Adrenal gland (tissue), 12 donors: ENCODE measurements around the gene KIAA1549. TPM values are rescaled to one million over a fixed set of nuclear protein-coding genes. Genes with fewer than 3 reads are reported as not detected.

Source experiments
- DNase-seq, 7 donors: peaks; one replicate each; pipeline ENCODE4 v3.0.0-alpha.2; 2019 to 2020
- H3K27ac ChIP-seq, 5 donors: fragments of 200-600 bp; sonication (generic) in 4 of 5; 1 replicate in 3 of 5; 2 replicates in 2 of 5; pipeline versions ENCODE4 v1.5.1 to v1.8.0; 2016 to 2020; ENCODE audit warnings: mild to moderate bottlenecking in 1 of 5
- H3K27me3 ChIP-seq: fragments of 200-600 bp; 2 replicates; pipeline ENCODE4 v1.8.0; 2021
- H3K36me3 ChIP-seq, 2 donors: fragments of 200-600 bp; replicated peaks in 1 of 2; 1 replicate in 1 of 2; 2 replicates in 1 of 2; pipeline versions ENCODE4 v1.5.1 to v1.8.0; 2018 to 2022
- H3K4me1 ChIP-seq, 2 donors: fragments of 200-600 bp; replicated peaks in 1 of 2; 1 replicate in 1 of 2; 2 replicates in 1 of 2; pipeline versions ENCODE4 v1.5.1 to v1.8.0; 2018 to 2021
- H3K4me3 ChIP-seq, 4 donors: fragments of 200-600 bp; sonication (generic) in 3 of 4; one replicate each; pipeline ENCODE4 v1.5.1; 2016 to 2018
- H3K9me3 ChIP-seq, 3 donors: fragments of 200-600 bp; sonication (generic) in 1 of 3; replicated peaks in 1 of 3; 1 replicate in 2 of 3; 2 replicates in 1 of 3; pipeline versions ENCODE4 v1.5.1 to v1.8.0; 2016 to 2021
- CTCF ChIP-seq, 6 experiments: fragments of 450-650 bp in 4 of 6; fragments of 200-600 bp in 2 of 6; sonication (generic) in 1 of 6; IDR thresholded peaks; 1 replicate in 5 of 6; 2 replicates in 1 of 6; pipeline versions ENCODE4 v1.5.1 to v1.8.0; 2016 to 2021; ENCODE audit warnings: antibody characterized with exemption in 6 of 6, mild to moderate bottlenecking in 2 of 6, moderate library complexity in 1 of 6
- POLR2A ChIP-seq, 2 donors: fragments of 450-650 bp; IDR thresholded peaks; one replicate each; pipeline ENCODE4 v1.6.1; 2017; ENCODE audit warnings: antibody characterized with exemption in 2 of 2, mild to moderate bottlenecking in 2 of 2, moderate library complexity in 1 of 2
- WGBS, 4 donors: extraction: QIAGEN DNeasy Blood & Tissue Kit in 2 of 4; methylation state at CpG; one replicate each; pipeline versions ENCODE4 v1.1.5 to v1.1.7; 2013 to 2017; 5-methylcytosine and 5-hydroxymethylcytosine counted together
- intact Hi-C, 2 donors: fragments of 100-400 bp; cut with DNase I; formaldehyde crosslinking; loops; one replicate each; pipeline versions ENCODE4 v1.14.1 to v1.15.0; 2022 to 2023
- polyA plus RNA-seq, 3 donors: library from polyadenylated mRNA; stranded (reverse); fragments of 200-250 nt in 2 of 3; fragments of 350-450 nt in 1 of 3; fragmentation: Illumina TruSeq in 1 of 3; extraction: RNeasy Lipid Tissue Mini Kit (QIAGEN cat#74804) in 1 of 3; gene quantifications; one replicate each; pipeline ENCODE4 v1.2.3, GENCODE V29; 2013 to 2014
- total RNA-seq, 9 donors: library from RNA; depleted of rRNA in 4 of 9; stranded (reverse); fragments of >200 nt in 4 of 9; fragments of 120-200 nt in 1 of 9; fragmentation: NEBNext Ultra II Directional in 1 of 9; extraction: Animal tissue kit (Norgen Biotek cat#: 25700) in 1 of 9; gene quantifications; one replicate each; pipeline versions ENCODE4 v1.1.0 to v1.2.4, GENCODE V29; 2013 to 2023
- donor health status: healthy with polysubstance abuse.
- donor health status: Bipolar disorder and iron deficiency.
- donor health status: DM: yes; HTN: yes; CAD: no.
- donor health status: DM: no; HTN: no; CAD: no.
- donor health status: DM: no; HTN: no; CAD: no.
- donor health status: DM: yes; HTN: yes; CAD: no.

KIAA1549 gene
- total and polyA plus RNA-seq, 12 donors, result 1.3 to 7.6 (median 3.7) TPM

- DNase-seq, result no peak
These were observed 89.1 kb downstream of the KIAA1549 start for GRCh38 chr7:138892006-138892630.

GRCh38 chr7:138891446-138891810, 89.8 kb downstream of the KIAA1549 start:
- intact Hi-C loops, result loop anchor here in 1 of 2 donors (5.0 kb wide), 1 partner anchor 91 kb away; the partner anchor contains the start of gene KIAA1549
- Histone ChIP-seq H3K27ac (no peak overlapping the region), H3K4me3 (no peak overlapping the region), H3K9me3 (no peaks in the 10 kb centered on the region), H3K4me1 (peaks cover 4 to 36% of the 10 kb centered on the region in 2 donors), H3K36me3 (no peaks in the 10 kb centered on the region), H3K27me3 (no peaks in the 10 kb centered on the region)
- DNase-seq, result peak in 1 of 7 donors; percentile 38
- WGBS, 4 donors, result 36 to 61% (median 54%) methylated on average over 5 of the region's 5 CpGs
- TF ChIP-seq POLR2A (IDR thresholded peaks at IDR 0.05), result no peak
- TF ChIP-seq CTCF (IDR thresholded peaks at IDR 0.05), result no peak

More at GRCh38 chr7:138892006-138892630, 89.1 kb downstream of the KIAA1549 start:
- no peaks in the 10 kb centered on the region for H3K27me3 ChIP-seq
- H3K36me3 ChIP-seq, result no peaks in the 10 kb centered on the region
- peaks cover 4 to 29% of the 10 kb centered on the region in 2 donors for H3K4me1 ChIP-seq
- H3K9me3 ChIP-seq, result no peaks in the 10 kb centered on the region
- 85 to 89% (median 87%) methylated on average over 3 of the region's 3 CpGs for WGBS, 4 donors
- TF ChIP-seq POLR2A (IDR thresholded peaks at IDR 0.05) (no peak), CTCF (IDR thresholded peaks at IDR 0.05) (no peak)
- intact Hi-C loops, result loop anchor here in 1 of 2 donors (5.0 kb wide), 1 partner anchor 90 kb away; the partner anchor contains the start of gene KIAA1549
- H3K4me3 ChIP-seq, result no peak overlapping the region
- H3K27ac ChIP-seq, result no peak overlapping the region

GRCh38 chr7:138890499-138891445, 90.4 kb downstream of the KIAA1549 start:
- H3K9me3 ChIP-seq, result no peaks in the 10 kb centered on the region
- no peaks in the 10 kb centered on the region for H3K36me3 ChIP-seq
- DNase-seq, result peak; percentile 52 to 86 (median 69)
- intact Hi-C loops, result loop anchor here in 1 of 2 donors (5.0 kb wide), 1 partner anchor 92 kb away; the partner anchor contains the start of gene KIAA1549
- H3K4me1 ChIP-seq, result peaks cover 4 to 37% of the 10 kb centered on the region in 2 donors
- H3K27ac ChIP-seq, result peak overlapping the region in 1 of 5 donors; percentile 44
- no peak overlapping the region for H3K4me3 ChIP-seq
- no peaks in the 10 kb centered on the region for H3K27me3 ChIP-seq
- WGBS, 4 donors, result 46 to 66% (median 55%) methylated on average over 13 to 21 of the region's 21 CpGs
- no peak for TF ChIP-seq POLR2A (IDR thresholded peaks at IDR 0.05)
- TF ChIP-seq CTCF (IDR thresholded peaks at IDR 0.05), result no peak
